NCI-H2171 (cell line): Measurements from ENCODE around the gene AGMAT.
A peak's percentile ranks its signal among the peaks of the same experiment; 100 is the strongest.

Experiments used
- DNase-seq: peaks from one replicate; lab custom pipeline; 2025; lab: John Stamatoyannopoulos, UW

The AGMAT gene

DNA sequence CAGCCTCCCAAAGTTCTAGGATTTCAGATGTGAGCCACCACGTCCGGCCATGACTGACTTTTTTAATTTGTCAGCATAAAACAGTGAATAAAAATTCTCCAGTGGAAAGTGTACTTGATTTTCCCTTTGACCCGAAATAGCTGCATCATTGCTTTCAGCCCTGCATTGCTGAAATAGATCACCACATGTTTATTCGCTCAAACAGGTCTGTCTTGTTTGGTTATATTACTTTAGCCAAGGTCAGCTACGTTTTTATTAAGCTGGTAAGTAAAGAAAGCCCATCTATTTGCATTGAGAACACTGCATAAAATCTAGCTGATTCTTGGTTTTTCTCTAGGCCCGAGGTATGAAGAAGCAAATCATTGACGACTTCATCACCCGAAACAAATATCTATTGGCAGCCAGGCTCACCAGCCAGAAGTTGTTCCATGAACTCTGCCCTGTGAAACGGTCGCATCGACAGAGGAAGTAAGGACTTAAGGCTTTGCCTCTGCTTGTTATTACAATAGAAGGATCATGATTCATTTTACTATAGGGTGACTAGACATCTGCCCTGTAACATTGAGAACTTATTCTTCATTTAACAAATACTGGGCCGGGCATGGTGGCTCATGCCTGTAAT, 25.6 kb downstream of the AGMAT start:
- DNase-seq: no peak

DNA sequence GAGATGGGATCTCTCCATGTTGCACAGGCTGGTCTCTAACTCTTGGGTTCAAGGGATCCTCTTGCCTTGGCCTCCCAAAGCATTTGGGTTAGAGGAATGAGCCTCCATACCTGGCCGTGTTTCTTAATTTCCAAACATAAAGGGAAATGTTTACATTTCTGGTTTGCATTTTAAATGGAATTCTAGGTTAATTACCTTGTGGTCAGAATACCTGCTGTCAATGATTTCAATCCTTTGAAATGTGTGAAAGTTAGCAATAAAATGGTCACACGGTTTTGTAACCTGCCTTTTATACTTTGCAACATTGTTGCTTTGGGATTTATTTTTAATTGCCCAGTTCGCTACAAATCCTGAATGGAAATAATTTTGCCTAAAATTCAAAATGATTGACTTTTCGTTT, 26.3 kb downstream of the AGMAT start:
- DNase-seq: no peak

DNA sequence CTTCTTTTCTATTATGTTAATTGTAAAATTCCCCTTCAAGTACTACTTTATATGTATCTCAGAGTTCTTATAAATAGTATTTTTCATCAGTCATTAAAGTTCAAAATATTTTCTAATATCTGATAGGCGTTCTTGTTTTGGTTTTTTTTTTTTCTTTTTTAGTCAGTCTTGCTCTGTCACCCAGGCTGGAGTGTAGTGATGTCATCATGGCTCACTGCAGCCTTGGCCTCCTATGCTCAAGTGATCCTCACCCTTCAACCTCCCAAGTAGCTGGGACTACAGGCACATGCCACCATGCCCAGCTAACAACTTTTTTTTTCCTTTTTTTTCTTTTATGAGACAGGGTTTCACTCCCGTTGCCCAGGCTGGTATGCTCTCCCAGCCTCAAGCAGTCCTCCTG, 27.3 kb downstream of the AGMAT start:
- DNase-seq: no peak

DNA sequence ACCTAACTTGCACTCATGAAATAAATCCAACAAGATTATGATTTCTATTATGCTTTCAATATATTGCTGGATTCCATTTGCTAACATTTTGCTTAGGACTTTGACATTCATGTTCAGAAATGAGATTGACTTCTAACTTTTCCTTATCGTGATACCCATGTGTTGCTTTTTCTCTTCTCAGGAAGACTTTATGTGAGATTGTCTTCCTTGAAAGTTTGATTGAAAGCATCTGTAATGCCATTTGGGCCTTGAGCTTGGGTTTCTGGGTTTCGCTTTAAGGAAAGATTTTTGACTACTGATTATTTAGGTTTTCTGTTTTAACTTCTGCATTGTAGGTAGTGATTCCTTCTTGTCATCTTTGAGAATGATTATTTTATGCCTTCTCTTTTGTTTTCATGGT, 27.8 kb downstream of the AGMAT start:
- DNase-seq: no peak

GRCh38 chr1:15550573-15550972, 34.3 kb downstream of the AGMAT start:
- DNase-seq: no peak

GRCh38 chr1:15546641-15547040, 38.2 kb downstream of the AGMAT start:
- no peak for DNase-seq

DNA sequence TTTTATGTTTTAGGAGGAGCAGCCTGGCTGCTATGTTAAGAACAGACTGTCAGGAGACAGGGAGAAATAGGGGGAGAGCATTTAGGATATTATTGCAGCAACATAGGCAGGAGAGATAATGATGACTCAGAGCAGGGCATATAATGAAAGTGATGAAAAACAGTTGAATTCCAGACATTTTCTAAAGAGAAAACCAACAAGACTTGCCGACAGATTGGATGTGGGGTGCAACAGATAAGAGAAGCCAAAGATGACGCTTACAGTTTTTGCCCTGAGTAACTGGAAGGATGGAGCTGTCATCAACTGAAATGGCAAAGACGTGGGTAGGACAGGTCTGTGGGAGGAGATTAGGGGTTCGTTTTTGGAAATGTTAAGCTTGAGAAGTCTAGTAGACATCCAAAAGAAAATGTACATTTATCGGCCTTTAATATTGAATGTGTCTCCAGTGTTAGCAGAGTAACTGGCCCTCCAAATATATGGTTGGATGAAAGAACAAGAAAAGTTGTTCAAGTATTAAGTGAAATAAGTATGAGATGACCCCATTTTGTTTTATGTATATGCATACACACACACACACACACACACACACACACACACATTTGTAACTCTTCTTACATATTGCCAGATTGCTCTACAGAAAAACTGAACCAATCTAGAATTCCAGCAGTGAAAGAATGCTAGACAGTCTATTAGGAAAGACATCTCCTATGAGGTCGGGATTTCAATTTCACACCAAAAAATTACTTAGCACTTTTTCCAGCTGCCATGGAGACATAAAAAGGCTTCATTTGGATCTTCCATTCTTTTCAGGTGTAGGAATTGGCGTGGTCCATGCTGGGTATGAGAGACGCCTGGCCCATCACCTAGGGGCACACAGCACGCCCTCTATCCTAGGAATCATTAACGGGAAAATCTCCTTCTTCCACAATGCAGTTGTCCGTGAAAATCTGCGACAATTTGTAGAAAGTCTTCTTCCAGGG, 41.0 kb downstream of the AGMAT start:
- no peak for DNase-seq

- no peak for DNase-seq
Observed at GRCh38 chr1:15543251-15543588, 41.6 kb downstream of the AGMAT start.

DNA sequence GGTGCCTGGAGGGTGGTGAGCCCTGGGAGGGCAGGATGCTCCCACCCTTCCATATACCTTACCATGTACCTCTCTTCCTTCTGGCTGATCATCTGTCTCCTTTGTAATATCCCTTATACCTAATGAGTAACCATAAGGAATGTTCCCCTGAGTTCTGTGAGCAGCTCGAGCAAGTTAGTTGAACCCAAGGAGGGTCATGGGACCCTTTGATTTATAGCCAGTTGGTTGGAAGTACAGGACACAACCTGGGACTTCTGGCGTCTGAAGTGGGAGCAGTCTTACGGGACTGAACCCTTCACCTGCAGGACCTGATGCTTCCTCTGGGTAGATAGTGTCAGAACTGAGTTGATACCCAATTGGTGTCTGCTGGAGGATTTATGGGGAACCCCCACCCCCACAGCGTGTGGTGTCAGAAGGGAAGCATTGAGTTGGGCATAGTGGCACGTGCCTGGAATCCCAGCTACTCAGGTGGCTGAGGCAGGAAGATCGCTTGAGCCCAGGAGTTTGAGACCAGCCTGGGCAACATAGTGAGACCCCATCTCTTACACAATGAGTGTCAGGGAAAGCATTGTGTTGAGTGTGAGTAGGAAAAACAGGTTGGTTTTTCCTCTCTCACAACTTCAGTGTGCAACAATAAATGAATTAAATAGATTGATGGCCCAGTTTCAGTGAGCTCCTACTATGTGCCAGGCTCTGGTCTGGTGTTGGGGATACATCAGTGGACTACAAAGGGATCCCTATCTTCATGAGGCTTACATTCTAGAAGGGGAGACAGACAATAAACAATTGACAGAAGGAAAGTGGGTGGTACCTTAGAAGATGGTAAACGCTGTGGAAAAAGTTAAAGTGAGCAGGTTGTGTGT, 42.2 kb downstream of the AGMAT start:
- no peak for DNase-seq

GRCh38 chr1:15541231-15541792, 43.5 kb downstream of the AGMAT start:
- DNase-seq: no peak

DNA sequence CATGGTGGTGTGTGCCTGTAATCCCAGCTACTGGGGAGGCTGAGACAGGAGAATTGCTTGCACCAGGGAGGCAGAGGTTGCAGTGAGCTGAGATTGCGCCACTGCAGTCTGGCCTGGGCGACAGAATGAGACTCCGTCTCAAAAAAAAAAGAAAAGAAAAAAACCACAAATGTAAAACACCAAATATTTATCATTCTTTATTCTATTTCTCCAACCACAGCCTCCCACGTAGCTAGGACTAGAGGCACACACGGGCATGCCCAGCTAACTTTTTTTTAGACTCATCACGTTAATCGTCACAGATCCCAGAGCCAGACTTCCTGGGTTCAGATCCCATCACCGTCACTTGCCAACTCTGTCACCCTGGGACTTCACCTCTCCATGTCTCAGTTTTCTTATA, 44.7 kb downstream of the AGMAT start:
- DNase-seq: no peak

DNA sequence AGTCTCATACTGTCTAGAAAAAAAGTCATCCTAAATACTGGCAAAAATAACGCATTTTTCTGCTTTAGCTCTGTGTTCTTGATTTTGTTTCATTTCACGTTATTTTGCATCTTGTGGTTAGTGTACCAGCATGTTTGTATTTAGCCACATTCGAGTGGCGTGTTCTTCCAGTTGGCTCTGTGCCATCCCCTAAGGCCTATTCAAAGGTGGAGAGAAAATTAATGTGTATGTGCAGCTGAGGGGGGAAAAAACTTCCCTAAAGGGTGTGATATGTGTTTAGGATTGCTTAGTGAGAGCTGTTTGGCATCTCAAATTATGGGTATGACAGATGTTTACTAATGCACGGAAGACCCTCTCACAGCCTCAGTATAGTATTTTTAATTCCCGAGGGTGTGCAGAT, 46.1 kb downstream of the AGMAT start:
- no peak for DNase-seq

- DNase-seq: no peak
Observed at GRCh38 chr1:15531682-15532081, 53.2 kb downstream of the AGMAT start.

DNA sequence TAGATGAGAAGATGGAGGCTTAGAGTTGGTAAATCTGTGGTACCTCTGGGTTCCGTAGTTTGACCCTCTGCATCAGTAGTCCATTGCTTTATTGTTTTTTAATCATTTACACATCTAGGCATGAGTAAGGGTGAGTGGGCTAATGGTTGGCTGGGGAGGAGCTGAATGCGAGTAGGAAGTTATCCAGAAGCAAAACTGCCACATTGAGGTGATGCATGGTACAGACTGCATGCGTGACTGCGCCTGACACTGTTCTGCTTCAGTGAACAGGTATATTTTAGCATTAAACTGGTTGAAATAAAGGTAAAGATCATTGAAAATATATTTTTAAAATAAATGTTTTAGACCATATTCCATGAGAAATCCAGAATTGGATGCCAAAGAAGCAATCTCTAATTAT, 53.8 kb downstream of the AGMAT start:
- no peak for DNase-seq

GRCh38 chr1:15526490-15527339, 58.1 kb downstream of the AGMAT start, which contains the start of gene DNAJC16:
Gene DNAJC16 (plus strand): TSS chr1:15526848. CDS start chr1:15529106, 2,258 bp downstream.
- DNase-seq: peak; percentile 99

GRCh38 chr1:15526021-15526489, 58.8 kb downstream of the AGMAT start:
- DNase-seq: no peak

DNA sequence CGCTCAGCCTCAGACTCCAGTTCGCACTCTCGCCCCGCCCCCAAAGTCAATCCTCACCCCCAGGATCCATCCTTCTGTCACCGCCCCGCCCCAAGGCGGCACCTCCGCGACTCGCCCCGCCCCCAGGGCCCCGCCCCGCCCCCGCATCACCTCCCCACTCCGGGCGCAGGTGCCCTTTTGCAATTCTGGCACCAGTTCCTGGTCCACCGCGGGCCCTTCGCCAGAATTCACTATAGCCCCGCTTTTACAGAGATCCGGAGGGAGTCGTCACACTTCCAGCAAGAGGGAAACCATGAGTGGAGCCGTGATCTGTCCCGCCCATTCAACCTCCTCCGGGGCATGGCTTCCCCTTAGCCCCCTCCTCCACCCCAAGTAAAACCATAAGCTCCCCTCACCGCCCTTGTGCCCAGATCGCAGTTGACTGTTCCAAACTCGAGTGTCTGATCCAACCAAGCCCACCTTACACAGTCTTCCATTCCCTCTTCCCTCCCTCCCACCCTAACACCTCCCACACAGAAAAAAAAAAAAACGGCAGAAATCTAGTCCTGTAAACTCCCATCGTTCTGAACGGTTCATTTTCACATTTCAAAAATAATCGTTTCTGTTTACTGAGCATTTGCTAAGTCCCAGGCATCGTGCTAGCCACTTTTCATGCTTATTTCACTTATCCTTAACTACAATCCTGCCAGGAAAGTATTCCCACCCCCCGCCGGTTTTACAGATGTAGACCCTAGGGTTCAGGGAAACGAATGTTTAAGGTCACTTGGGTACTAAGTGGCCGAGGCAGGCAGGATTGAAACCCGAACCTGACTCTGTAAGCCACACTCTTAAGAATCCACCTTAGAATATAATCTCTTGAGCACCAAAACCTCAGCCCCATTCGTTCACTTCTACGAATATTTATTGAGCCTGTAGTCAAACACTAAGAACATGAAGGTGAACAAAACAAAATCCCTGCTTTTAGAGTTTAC, 59.5 kb downstream of the AGMAT start:
- DNase-seq: no peak

DNA sequence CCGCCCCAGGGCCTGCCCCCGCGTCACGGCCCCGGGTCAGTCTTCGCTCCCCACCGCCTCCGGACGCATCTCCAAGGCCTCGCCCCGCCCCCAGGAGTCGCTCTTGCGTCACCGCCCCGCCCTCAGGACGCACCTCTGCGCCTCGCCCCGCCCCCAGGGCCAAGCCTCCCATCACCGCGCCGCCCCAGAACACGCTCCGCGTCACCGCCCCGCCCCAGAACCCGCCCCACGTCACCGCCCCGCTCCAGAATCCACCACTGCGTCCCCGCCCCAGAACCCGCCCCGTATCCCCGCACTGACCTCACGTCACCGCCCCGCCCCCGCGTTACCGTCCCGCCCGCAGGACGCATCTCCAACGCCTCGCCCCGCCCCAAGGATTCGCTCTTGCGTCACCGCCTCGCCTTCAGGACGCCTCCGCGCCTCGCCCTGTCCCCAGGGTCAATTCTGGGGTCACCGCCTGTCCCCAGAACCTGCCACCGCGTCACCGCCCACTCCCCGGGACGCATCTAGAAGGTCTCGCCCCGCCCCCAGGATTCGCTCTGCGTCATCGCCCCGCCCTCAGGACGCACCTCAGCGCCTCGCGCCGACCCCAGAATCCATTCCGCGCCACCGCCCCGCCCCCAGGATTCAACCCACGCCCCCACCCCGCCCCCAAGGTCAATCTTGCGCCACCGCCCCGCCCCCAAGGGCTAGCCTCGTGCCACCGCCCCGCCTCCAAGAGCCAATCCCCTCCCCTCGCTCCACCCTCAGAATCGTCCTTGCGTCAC, 60.4 kb downstream of the AGMAT start:
- DNase-seq: peak; percentile 100

DNA sequence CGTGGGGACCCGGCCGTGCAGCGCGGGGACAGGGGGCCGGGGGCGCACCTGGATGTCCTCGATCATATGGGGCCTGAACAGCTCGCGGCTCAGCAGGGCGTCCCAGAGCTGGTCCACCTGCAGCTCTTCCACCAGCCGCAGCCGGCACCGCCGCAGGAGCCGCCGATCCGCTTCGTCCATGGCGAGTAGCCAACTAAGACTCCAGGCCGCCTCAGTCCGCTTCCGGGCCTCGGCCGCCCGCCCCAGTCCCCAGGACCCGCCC, 60.9 kb downstream of the AGMAT start, which contains the start of gene CASP9:
Gene CASP9, minus strand, starts transcription at position 195 of the 262 bp plus-strand sequence. Its CDS starts 15 bp downstream, at position 180.
- no peak for DNase-seq
